ENCODE measurements around the gene DMXL2.

Gene DMXL2

DNA sequence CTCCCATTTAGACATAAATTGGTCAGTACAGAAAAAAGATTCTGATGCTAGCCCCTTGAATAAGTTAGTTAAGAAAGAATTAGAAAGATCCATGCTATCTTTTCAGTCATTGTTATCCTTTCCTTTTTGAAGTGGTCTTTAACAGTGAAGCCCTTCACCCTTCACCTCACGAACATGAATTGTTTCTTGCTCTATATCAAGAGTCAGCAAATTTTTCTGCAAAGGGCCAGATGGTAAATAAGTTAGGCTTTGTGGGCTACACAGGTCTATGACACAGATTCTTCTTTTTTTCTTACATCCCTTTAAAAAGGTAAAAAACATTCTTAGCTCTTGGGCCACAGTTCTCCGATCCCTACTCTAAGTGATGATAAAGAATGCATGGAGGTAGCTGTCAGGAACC, 74.9 kb downstream of the DMXL2 start:
- H3K4me3 ChIP-seq (ENCODE audit: low read depth, low read length): no peak overlapping the region
- TF ChIP-seq CTCF (IDR thresholded peaks at IDR 0.05; ENCODE audit: borderline replicate concordance, insufficient read depth, low read depth, low read length): no peak

GRCh38 chr15:51536965-51537574, 85.5 kb downstream of the DMXL2 start:
- TF ChIP-seq CTCF (IDR thresholded peaks at IDR 0.05; ENCODE audit: borderline replicate concordance, insufficient read depth, low read depth, low read length): peak; percentile 46; the same call in 1 of the 2 replicates
- no peak overlapping the region for H3K4me3 ChIP-seq (ENCODE audit: low read depth, low read length)

- no peak overlapping the region for H3K4me3 ChIP-seq (ENCODE audit: low read depth, low read length)
- TF ChIP-seq CTCF (IDR thresholded peaks at IDR 0.05; ENCODE audit: borderline replicate concordance, insufficient read depth, low read depth, low read length): no peak
These were observed 88.7 kb downstream of the DMXL2 start for GRCh38 chr15:51533672-51534398.

GRCh38 chr15:51526955-51527354, 95.6 kb downstream of the DMXL2 start:
- H3K4me3 ChIP-seq (ENCODE audit: low read depth, low read length): no peak overlapping the region
- TF ChIP-seq CTCF (IDR thresholded peaks at IDR 0.05; ENCODE audit: borderline replicate concordance, insufficient read depth, low read depth, low read length): no peak

- no peak overlapping the region for H3K4me3 ChIP-seq (ENCODE audit: low read depth, low read length)
- no peak for TF ChIP-seq CTCF (IDR thresholded peaks at IDR 0.05; ENCODE audit: borderline replicate concordance, insufficient read depth, low read depth, low read length)
These were observed 98.2 kb downstream of the DMXL2 start for GRCh38 chr15:51524376-51524775.

DNA sequence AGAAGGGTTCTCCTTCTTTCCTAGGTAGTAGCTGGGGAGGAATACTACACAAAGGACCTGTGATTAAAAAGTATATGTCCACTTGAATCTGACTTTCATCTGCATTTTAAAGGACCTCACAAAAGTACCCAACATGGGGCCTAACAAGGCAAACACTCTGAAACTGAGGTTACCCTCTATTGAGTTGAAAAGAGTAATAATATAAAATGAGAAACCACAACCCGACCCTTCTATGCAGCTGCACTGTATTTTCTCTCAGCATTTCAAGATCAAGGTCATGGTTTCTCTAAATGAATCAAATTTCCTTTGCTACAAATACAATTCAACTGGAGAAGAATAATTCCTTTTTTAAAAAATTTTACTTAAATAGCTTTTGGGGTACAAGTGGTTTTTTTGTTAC, 106.3 kb downstream of the DMXL2 start:
- no peak for TF ChIP-seq CTCF (IDR thresholded peaks at IDR 0.05; ENCODE audit: borderline replicate concordance, insufficient read depth, low read depth, low read length)
- H3K4me3 ChIP-seq (ENCODE audit: low read depth, low read length): no peak overlapping the region

GRCh38 chr15:51505251-51505650, 117.3 kb downstream of the DMXL2 start:
- TF ChIP-seq CTCF (IDR thresholded peaks at IDR 0.05; ENCODE audit: borderline replicate concordance, insufficient read depth, low read depth, low read length): no peak
- H3K4me3 ChIP-seq (ENCODE audit: low read depth, low read length): no peak overlapping the region
